ENCODE data around the gene SLC18A2.

SLC18A2 gene

GRCh38 chr10:117320050-117320665, 79.2 kb downstream of the SLC18A2 start:
- DNase-seq: peak; percentile 8

- no peak for DNase-seq
Observed at GRCh38 chr10:117322260-117322659, 81.3 kb downstream of the SLC18A2 start.

- no peak for DNase-seq
Observed at GRCh38 chr10:117324367-117324766, 83.5 kb downstream of the SLC18A2 start.

GRCh38 chr10:117327262-117327661, 86.3 kb downstream of the SLC18A2 start:
- no peak for DNase-seq
